GM19025 (cell line): ENCODE measurements around the gene ZNF800.
"Not testable (repeated sequence)": the region's sequence is repeated elsewhere in the genome, so short reads cannot be mapped to it uniquely, and the experiment has no call there.

Experiments
- ATAC-seq: cut with Tn5 transposase; IDR thresholded peaks from one replicate; pipeline ENCODE4 v1.9.1; 2021; ENCODE audit warnings: mild to moderate bottlenecking, low read depth, moderate library complexity; ENCODE audit not compliant: unreplicated experiment

The ZNF800 gene, protein sequence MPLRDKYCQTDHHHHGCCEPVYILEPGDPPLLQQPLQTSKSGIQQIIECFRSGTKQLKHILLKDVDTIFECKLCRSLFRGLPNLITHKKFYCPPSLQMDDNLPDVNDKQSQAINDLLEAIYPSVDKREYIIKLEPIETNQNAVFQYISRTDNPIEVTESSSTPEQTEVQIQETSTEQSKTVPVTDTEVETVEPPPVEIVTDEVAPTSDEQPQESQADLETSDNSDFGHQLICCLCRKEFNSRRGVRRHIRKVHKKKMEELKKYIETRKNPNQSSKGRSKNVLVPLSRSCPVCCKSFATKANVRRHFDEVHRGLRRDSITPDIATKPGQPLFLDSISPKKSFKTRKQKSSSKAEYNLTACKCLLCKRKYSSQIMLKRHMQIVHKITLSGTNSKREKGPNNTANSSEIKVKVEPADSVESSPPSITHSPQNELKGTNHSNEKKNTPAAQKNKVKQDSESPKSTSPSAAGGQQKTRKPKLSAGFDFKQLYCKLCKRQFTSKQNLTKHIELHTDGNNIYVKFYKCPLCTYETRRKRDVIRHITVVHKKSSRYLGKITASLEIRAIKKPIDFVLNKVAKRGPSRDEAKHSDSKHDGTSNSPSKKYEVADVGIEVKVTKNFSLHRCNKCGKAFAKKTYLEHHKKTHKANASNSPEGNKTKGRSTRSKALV

DNA sequence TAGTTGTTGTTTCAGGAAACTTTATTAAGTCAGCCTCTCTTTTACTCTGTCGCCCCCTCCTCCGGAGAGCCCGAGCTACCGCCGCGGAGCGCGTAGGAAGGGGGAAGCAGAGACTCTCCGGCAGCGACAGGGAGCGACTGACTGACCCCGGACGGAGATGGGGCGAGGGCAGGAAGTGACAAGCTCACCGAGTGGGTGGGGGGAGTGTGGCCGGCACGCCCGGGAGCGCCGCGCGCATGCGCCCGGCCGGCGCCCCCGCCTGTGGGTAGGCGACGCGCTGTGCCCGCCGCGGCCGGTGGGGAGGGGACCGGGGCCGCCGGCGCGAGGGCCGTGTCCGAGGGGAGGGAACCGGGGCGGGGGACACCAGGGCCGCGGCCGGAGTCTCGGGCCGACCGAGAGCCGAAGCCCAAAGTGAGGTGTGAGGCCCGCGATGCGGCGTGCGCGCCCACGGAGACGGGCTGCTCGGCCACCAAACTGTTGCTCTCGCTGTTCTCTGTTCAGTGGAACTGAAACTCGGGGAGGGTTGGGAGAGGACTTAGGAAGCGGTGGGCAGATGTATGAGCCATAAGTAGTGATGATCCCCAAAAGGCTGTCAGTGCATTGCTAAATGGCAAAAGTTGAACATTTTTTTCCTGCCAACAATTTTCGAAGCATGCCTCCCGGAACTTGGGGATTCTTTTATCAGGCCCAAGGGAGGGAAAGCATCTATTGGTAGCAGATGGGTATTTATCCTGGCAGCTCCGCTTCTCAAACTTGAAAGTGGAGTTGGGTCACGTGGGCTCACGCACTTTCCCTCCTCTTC, at the start of gene ZNF800:
Gene ZNF800, minus strand, starts transcription at position 143 of the 802 bp plus-strand sequence. CDS start 1,151 bp downstream, outside the sequence.
- peak; percentile 72 for ATAC-seq

DNA sequence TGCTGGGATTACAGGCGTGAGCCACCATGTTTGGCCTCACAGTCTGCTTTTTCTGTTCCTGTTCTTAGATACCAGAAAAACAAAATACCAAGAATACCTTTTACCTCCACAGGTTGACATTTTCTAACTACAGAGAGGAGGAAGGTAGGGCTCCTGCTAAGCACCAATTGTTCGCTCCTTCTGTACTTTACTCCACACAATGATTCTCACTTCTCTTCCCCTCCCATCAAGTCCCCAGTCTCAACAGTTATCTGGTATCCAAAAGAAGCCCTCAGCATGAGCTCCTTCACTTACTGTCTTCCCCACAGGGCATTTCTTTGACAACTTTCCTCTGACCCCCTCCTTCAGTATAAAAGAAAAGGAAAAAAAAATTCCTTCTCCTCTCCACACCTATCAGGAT, 47.7 kb upstream of the ZNF800 start:
- no peak for ATAC-seq

DNA sequence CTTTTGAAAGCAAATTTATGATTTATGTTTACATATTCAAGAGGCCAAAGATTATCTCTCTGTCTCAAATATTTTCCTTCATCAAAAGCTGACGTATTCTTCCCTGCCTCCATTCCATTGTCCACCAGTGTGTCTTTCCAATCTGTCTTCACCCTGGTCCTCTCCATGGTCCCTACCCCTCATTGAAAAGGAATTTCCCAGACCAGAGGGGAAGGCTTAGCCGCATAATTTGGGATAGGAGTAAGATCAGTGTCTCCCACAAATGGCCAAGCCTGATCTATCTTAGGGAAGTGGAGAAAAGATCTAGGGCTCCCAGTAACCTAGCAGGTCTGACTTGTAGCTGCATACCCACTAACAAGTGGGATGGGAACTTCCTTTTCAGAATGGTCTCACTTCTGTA, 46.3 kb upstream of the ZNF800 start:
- no peak for ATAC-seq

DNA sequence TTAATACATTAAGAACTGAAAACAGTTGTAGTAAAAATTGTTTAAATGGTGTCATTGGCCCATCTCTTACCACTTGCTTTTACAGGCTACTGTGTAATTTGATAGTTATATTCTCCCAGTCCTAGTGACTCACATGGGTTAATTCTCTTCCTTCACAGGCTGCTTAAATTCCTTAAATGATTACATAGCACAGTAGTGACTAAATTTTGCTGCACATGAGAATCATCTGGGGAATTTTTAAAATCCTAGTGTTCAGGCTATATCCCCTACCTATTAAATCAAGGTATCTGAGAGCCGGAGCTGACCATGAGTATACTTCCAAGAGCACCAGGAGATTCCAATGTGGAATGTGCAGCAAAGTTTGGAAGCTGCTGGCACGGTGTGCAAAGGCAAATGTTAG, 45.3 kb upstream of the ZNF800 start:
- ATAC-seq, result no peak

DNA sequence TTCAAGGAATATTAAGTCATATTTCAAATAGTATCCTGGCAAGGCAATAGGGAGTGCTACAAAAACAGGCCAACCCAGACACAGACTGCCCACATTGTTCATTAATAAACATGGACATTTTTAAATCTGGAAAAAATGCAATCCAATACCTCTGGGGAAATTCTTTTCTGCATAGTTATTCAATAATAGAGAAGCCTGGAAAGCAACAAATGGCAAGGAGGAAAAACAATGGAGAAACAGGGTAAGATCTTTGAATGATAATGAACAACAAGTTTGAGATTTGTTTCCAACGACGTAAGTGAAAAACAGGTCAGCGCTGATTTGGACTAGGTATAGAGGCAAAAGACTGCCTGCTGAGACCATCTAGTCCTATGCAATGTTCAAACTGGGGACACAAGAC, 44.7 kb upstream of the ZNF800 start:
- ATAC-seq, result no peak

DNA sequence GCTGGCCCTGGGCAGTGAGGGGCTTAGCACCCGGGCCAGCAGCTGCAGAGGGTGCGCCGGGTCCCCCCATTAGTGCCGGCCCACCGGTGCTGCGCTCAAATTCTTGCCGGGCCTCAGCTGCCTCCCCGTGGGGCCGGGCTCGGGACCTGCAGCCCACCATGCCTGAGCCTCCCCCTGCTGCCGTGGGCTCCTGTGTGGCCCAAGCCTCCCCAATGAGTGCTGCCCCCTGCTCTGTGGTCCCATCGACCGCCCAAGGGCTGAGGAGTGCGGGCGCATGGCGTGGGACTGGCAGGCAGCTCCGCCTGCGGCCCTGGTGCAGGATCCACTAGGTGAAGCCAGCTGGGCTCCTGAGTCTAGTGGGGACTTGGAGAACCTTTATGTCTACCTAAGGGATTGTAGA, 36.8 kb upstream of the ZNF800 start:
- not testable (repeated sequence) for ATAC-seq

DNA sequence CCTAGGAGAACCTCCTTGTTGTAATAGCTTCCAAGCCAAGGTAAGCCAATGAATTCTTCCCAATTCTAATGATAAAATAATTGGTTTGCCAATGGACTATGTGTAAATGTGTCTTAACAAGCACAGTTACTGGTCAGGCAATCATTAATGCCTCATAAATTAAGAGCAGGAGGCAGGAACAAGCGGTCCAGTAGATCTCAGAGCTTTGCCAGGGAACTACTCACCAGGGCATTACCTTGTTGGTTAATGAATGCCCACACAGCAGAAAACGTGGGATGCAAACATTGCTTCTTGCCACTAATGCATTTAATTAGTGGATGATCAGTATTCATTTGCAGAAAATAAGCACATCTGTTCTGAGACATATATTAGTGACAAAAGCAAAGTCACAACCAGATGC, 26.7 kb upstream of the ZNF800 start:
- no peak for ATAC-seq

DNA sequence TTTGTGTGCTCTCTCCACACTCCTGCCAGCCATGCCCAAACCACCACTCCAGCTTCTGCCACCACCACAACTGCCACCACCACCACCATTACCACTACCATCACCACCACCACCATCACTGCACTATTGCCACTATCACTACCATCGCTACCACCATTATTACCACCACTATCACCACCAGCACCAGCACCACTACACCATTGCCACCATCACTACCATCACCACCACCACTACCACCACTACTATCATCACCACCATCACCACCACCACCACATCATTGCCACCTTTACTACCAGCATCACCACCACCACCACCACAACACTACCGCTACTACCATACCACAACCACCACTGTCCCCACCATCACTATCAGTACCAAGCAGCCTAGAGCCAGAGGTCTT, 26.0 kb upstream of the ZNF800 start:
- ATAC-seq, result no peak

DNA sequence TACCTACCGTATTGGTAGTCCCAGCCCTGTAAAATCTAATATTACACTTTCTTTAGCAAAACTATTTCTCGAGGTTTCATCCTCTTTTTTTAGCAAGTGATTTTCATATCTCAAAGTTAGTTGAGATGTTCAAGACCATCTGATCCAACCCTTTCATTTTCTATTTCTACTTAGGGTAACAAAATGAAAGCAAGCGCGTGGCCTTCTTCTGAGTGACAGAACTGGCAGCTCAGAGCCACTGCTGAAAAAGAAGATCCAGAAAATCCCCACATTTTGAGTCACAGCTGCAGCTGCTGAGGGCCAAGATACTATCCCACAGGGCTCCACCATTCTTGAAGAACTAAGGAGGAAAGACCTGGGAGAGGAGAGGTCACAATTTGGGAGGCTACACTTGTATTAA, 24.8 kb upstream of the ZNF800 start:
- ATAC-seq, result peak; percentile 91

DNA sequence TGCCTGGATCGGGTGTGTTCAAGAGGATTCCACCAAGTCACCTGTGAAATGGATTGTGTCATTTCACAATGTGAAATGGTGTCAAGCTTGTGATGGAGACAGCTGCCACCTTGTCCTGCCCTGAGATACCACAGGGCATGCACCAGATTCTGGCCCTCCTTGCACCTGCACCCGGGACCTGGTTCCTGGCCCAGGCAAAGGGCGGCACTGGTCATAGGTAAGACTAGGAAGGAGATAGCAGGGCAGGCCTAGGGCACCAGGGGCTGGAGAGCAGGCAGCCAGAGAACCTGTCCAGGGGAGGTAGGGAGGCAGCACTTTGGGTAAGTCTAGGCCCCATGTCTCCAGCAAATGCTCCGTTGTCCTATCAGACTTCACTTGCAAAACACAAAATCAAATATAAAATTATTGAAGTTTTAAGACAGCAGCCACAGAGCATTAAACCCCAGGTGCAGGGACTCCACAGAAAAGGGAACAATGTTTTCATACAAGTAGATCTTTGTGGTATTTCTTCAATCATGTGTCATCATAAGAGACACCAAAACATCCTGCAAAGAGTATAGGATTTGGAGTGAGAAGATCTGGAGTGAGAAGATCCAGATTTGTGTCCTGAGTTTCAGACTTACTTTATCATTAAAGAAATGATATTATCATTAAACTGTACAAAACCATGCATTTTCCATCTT, 22.7 kb upstream of the ZNF800 start:
- no peak for ATAC-seq

DNA sequence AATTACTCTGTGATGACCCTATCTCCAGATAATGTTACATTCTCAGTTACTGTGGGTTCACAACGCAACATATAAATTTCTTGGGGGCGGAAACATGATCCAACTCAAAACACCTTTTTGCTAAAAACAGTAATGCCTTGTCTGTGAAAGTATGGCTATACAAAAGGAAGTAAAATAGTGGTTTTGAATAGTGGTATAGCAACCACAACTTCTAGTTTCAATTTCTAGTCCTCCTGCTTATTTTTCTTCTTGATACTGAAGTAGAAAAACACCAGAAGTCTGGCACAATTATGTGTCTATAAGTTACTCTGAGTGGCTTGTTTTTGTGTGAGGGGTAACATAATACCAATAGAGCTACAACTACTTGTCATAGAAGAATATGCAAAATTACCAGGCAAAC, 21.5 kb upstream of the ZNF800 start:
- no peak for ATAC-seq

DNA sequence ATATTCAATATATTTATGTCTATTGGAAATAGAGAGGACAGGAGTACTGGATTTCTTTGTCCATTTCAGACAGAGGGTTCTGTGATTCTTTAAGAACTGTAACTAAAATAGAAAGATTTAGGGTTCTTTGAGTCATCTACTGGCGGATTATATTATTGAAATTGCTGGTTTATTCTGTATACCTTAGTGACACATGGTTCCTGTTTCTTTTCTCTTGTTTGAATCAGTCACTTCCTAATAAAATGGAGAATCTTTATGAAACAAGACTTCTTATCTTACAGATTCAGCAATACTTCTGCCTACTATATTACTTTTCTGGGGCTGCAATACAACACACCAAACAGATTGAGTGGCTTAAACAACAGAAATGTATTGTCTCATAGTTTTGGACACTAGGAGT, 20.8 kb upstream of the ZNF800 start:
- no peak for ATAC-seq

DNA sequence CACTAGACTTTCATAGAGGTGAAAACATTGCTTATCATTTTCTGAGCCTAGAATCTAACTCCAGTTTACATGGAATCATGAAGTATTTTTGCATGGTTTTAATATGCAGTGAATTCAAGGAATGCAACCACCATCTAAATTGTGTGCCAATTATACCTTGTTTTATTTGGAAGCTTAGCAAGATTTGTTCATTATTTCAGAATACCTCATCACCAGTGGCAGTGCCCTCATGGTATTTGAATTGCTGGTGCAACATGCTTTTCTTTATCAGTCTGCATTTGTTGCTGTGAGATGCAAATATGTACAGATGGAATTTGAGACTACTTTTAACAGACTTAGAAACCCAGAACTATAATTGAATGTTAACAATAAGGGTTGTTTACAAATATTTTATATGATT, 18.7 kb upstream of the ZNF800 start:
- no peak for ATAC-seq

DNA sequence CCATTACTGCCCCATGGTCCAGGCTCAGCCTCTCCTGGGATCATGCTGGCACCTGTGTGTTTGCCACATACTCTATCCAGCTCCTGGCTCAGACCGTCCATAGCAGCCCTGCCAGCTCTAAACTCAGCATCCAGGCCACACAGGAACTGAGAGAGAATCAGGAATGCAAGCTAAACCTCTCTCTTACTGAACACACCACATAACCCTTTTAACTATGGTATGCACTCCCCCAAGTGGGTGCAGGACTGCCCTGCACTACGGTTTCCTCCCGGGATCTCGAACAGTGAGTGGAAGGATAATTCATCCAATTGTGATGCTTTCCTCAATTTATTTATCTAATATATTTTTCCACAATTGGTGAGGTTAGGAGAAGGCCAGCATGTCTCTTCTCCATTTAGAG, 17.1 kb upstream of the ZNF800 start:
- ATAC-seq, result no peak

DNA sequence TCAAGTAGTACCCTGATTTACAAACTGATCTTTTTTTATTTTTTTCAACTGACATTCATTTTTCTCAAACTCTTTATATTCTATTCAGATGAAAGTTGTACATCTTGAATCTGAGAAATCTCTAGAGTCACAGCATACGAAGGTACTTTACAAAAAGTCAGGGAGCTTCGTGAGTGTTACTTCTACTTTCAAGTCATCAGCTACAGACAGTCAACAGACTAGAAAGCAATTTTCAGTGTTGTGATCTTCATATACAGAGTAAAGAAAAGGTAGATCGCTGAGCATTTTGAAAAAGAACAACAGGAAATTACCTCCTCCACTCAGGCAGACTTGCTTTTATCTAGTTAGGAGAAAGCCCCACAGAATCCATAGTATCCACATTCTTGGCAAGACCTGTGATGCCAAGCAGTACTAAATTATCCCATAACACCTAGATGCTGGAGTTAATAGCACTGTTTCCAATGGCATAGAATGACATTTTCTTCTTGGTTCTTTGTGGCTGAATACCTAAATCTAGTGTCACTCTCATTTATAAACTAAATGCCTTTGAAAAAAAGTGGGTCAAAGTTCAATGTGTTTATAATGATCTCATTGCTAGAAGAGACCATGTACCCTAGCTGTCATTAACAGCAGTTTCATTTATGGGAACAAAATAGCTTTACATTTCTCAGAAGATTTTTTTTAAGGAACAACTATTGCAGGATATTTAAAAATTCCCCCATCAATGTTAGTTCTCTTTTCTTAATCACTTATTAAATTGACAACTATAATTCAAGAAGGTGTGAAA, 12.0 kb upstream of the ZNF800 start:
- peak; percentile 73 for ATAC-seq

DNA sequence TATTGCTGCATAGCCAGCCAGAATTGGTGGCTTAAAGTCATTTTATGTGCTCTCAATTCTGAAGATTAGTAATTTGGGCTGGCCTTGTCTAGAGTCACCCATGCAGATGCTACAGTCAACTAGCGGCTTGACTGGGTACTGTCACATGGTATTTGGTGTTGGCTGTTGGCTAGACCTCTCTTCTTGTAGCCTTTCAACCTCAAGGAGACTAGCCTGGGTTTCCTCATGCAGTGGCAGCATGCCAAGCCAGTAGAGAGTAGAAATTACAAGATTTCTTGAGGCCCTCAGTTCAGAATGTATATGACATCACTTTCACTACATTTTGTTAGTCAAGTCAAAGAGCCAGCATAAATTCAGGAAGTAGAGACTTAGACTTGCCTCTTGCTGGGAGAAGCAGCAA, 3.7 kb upstream of the ZNF800 start:
- ATAC-seq, result no peak

DNA sequence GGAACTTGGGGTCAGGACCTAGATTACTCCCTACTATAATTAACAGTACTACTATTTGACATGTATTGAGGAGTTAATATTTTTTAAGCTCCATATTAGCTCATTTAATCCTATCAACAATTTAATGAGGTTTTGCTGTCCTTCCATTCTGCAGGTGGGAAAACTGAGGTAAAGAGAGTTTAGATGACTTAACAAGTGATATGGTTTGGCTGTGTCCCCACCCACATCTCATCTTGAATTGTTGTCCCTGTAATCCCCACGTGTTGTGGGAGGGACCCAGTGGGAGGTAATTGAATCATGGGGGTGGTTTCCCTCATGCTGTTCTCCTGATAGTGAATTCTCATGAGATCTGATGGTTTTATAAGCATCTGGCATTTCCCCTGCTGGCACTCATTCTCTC, 2.6 kb upstream of the ZNF800 start:
- not testable (repeated sequence) for ATAC-seq

DNA sequence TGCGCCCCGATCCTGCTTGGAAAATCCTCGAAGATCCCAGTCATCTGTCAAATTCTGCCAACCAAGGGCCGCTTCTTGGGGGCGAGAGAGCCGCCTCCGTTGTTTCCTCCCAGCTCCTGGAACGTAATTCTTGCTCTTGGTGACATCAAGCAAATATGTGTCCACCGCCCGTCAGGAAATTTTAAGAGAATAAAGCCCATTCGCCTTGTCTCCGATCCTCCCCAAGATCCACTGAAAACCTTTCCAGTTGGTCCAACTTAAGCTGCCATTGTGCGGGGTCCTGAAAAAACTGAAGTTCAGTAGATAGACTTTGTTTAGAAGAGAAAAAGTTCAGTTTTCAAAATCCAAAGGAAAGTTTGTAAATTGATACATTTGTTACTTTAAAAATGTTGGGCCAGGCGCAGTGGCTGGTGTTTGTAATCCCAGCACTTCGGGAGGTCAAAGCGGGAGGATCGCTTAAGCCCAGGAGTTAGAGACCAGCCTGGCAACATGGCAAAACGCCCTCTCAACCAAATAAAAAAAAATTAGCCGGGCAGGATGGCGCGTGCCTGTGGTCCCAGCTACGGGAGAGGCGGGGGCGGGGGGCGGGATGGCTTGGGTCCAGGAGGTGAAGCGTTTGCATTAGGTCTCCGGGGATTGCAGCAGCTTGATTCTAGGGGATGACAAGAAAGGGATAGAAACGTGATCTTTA, 1.0 kb upstream of the ZNF800 start:
- ATAC-seq, result no peak

DNA sequence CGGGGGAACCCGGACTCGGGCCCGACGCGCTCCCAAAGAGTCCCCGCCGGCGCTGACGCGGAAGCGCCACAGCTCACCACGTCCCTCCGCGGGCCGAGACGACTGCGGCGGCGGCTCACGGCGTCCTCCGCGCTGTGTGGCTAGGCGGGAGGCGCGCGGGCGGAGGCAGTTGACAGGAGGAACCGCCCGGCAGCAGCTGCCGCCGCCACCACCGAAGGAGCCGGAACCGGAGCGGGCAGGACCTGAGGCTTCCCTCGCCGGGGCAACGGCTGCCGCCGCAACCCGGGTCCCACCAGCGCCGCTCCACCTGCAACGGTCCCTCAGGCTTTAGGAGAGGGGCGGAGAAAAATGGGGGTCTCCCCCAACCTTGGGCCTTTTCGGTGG, 334 bp downstream of the ZNF800 start:
- ATAC-seq, result peak; percentile 36
